ENCODE results near the gene CXCL12.

DNA sequence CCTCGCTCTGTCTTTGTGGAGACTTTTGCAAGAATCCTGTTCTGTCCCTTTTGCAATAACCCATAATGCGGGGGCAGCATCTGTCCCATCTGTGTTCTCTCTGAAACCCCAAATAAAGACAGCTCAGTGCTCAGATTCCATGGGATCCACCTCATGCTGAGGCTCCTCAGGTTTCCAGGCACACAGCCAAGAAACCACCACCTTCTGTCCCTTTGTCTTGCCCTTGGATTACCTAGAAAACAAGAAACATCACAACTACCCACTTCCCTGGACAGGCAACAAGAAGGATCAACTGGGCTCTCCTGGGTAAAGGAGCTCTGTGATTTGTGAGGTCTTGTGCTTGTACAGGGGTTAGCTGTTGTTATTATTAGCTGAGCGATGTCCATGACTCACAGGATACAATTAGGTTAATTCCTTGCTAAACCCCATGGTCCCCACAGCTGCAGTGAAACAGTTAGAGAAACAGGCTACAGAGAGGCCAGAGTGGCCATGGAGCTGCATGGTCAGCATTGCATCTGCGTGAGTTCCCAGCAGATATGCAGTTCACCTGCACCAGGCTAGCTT lies 50.2 kb downstream of the CXCL12 start:
- TF ChIP-seq, protein P1, sequence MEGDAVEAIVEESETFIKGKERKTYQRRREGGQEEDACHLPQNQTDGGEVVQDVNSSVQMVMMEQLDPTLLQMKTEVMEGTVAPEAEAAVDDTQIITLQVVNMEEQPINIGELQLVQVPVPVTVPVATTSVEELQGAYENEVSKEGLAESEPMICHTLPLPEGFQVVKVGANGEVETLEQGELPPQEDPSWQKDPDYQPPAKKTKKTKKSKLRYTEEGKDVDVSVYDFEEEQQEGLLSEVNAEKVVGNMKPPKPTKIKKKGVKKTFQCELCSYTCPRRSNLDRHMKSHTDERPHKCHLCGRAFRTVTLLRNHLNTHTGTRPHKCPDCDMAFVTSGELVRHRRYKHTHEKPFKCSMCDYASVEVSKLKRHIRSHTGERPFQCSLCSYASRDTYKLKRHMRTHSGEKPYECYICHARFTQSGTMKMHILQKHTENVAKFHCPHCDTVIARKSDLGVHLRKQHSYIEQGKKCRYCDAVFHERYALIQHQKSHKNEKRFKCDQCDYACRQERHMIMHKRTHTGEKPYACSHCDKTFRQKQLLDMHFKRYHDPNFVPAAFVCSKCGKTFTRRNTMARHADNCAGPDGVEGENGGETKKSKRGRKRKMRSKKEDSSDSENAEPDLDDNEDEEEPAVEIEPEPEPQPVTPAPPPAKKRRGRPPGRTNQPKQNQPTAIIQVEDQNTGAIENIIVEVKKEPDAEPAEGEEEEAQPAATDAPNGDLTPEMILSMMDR (IDR thresholded peaks at IDR 0.05; ENCODE audit: low read depth, low read length, missing input control), result no peak
- TF ChIP-seq EGR1 (IDR thresholded peaks at IDR 0.05; ENCODE audit: low read depth in 2 of 2) (no peak), TAF1 (conservative IDR thresholded peaks at IDR 0.05) (no peak), YY1 (IDR thresholded peaks at IDR 0.05) (no peak), RXRA (IDR thresholded peaks at IDR 0.05) (no peak), RAD21 (IDR thresholded peaks at IDR 0.05) (no peak)
- TF ChIP-seq, protein P2, sequence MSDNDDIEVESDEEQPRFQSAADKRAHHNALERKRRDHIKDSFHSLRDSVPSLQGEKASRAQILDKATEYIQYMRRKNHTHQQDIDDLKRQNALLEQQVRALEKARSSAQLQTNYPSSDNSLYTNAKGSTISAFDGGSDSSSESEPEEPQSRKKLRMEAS (IDR thresholded peaks at IDR 0.05), result no peak
